GM18868 (cell line): ENCODE results near the gene CD151.

Experiments
- ATAC-seq: cut with Tn5 transposase; IDR thresholded peaks from one replicate; pipeline ENCODE4 v1.9.1; 2021; ENCODE audit warnings: mild to moderate bottlenecking, moderate library complexity; ENCODE audit not compliant: unreplicated experiment

Gene CD151

DNA sequence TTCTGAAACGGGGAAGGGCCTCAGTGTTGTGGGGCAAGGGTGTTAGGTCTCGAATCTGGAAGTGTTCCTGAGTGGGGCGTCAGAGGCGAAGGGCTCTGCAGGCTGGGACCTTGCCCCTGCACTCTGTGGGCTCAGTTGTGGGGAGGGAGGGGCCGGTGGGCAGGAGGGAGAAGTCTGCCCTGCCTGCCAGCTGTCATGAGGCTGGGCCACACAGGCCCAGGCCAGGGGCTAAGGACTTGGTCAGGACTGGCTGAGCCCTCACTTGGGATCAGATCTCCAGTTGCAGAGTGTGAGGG, 4.9 kb upstream of the CD151 start, which contains the start of gene CRACR2B:
Gene CRACR2B (plus strand): TSS at position 23 of the 296 bp plus-strand sequence. CDS start 689 bp downstream, outside the sequence.
- no peak for ATAC-seq

DNA sequence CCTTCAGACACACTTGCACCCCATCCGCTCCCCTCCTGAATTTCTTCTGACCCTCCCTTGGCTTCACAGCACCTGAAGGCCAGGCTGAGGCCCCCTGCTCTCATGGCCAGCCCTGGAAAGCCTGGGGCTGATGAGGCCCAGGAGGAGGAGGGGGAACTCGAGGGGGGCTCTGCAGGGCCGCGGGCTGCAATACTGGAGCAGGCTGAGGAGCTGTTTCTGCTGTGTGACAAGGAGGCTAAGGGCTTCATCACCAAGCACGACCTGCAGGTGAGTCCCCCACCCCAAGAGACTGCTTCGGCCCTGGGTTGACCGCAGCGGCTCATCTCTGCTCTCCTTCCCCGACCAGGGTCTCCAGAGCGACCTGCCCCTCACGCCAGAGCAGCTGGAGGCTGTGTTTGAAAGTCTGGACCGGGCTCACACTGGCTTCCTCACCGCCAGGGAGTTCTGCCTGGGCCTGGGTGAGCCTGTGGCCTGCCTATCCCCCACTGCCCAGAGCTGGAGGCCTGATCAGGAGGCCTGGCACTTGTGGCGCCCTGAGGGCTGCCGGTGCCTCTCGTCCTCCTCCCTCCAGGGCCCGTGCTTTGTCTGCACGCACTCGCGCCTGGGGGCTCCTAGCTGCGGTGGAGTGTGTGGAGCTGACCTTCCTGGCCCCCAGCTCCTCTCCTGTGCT, 4.1 kb upstream of the CD151 start:
- ATAC-seq = no peak

DNA sequence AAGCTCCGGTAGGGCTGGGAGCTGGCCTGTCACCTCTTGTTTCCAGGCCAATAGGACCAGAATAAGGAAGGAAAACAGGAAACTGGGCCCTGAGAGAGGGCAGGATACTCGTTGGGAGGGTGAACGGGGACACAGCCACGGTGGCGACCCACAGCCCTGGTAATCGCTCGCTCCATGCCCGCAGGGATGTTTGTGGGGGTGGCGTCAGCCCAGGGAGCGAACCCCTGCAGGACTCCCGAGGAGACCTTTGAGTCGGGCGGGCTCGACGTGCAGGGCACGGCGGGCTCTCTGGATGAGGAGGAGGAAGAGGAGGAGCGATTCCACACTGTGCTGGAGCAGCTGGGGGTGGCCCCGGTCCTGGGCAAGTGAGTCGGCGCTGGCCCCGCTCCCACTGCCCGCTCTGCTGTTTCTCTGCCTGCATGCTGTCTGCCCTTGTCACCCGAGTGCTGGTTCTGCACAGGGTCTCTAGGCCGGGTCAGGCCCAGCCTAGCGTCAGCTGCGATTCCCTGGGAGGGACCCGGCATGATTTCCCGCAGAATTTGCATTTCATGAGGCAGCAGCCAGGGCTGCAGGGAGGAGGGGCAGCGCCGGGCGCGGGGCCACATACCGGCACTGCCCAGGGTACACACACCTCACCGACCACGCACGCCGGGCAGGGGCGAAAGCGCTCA, 3.4 kb upstream of the CD151 start:
- no peak for ATAC-seq

DNA sequence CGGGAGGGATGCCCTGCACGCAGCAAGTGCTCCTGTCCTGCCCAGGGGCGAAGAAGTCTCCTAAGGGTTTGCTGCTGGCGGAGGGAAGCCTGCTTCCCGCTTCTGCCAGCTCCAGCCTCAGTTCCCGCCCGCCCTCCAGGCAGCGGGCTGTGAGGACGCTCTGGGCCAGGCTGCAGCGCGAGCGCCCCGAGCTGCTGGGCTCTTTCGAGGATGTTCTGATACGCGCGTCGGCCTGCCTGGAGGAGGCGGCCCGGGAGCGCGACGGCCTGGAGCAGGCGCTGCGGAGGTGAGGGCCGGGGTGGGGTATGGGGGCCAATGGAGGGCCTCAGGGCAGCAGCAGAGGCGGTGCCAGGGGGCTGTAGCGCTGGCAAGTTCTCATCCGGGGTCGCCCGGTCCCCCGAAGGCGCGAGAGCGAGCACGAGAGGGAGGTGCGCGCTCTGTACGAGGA, 2.9 kb upstream of the CD151 start:
- ATAC-seq = no peak

DNA sequence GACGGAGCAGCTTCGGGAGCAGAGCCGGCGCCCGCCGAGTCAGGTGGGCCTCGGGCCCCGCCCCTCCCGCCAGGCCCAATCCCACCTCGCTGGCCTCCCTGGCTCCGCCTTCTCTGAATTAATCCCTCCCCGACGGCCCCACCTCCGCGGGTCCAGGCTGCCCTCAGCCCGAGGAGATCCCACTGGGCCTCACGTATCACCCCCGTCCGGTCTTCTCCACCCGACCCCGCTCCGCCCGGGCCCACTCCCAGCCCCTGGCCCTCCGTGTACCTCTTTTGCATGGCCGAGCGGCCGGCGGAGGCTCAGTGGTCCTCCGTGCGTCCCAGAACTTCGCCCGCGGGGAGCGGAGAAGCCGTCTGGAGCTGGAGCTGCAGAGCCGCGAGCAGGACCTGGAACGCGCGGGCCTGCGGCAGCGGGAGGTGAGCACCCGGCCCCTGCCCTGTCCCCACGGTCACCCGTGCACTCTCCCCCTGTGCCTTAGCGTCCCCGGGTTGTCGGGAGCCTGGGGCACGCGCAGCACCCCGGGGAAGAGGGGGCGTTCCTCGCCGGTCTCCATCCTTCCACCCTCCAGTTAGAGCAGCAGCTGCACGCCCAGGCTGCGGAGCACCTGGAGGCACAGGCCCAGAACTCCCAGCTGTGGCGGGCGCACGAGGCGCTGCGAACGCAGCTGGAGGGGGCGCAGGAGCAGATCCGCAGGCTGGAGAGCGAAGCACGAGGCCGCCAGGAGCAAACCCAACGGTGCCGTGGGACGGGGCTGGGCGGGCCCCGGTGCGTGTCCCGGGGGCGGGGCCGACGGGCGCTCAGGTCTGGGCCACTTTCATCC, 2.2 kb upstream of the CD151 start:
- ATAC-seq = no peak

DNA sequence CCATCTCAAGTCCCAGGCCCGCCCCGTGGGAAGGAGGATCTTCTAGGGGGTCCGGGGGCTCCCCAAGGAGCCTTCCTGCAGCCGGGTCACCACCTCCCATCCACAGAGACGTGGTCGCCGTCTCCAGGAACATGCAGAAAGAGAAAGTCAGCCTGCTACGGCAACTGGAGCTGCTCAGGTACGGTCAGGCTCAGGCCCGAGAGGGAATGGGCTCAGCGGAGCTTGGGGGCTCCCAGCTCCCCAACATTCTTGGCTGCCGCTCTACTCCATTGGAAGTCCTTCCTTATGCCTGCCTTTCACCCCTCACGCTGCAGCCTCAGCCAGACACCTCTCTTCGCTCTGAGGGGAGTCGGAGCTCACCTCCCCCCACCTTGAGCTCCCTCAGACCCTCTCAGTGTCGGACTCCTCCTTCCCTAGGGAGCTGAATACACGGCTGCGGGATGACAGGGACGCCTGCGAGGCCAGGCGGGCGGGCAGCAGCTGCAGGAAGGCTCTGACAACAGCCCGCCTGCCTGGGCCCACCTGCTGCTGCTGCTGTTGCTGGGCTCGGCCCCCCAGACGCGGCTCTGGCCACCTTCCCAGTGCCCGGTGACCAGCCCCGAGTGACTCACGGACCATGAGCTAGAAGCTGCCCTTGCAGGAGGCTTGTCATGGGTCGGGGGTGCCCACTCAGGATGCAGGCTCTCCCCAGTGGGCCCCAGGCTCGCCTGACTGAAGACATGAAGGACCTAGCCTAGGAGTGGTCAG, 1.5 kb upstream of the CD151 start:
- no peak for ATAC-seq

DNA sequence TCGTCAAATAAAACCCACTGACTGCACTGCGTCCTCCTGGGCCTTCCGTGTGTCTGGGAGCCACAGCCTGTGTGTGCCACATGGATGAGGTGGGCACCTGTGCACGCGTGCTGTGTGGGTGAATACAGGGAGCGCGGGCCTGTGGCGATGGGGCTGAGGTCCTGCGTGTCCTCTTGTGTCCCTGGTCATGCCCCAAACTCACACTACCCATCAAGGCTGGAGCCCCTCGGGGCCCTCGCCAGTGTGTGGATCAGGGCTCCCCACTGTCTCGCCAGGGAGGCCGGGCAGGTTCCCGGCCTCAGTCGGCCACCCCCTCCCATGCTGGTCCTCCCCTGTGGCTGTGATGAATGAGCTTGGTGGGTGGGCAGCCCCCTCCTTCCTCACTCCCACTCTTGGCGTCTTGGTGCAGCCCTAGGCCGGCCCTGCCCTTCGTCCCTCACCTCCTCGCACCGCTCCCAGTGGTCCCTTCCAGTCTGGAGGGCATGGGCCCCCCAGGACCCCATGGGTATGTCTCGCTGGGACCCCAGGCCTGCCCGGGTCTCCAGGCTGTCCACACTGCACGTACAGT, 707 bp upstream of the CD151 start:
- ATAC-seq = no peak

DNA sequence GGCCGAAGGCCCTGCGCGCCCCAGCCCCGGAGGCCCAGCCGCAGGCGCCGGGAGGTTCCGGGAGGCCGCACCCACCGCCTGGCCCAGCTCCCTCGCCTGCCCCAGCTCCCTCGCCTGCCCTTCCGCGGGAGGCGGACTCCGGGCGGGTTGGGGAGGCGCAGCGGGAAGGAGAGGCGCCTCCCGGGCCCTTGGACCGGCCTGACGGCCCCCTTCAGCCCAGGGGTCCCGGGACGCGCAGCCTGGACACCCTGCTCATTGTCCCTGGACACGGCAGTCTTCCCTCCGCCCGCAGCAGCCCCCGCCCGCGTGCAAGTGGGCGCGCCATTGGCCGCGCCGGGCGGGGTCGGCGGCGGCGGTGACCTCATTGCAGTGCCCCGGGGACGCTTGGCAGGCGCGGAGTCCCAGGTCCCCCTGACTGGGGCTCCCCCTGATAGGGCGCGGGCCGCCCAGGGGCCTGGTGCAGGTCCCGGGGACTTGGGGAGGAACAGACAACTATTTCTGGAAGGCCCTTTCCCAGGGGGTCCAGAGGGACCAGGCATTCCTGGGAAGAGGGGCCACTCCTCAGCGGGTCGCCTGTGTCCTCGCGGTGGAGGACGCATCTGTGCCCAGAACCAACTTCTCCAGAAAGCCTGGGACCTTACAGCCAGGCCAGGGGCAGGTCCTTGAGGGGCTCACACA, 501 bp downstream of the CD151 start:
- ATAC-seq = no peak

DNA sequence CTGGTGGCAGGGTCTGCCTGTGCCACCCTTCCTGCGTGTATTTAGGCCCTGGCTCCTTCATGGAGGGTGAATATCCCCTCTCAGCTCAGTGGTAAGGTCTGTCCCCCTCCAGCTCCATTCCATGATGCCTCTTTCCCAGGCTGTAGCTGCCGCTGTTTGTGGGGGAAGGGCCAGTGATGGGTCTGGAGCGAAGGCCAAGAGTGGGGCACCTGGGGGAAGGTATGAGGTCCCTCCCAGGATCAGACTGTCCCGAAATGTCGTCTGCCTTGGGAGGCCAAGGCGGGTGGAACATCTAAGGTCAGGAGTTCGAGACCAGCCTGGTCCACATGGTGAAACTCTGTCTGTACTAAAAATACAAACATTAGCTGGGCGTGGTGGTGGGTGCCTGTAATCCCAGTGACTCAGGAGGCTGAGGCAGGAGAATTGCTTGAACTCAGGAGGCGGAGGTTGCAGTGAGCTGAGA, 1.1 kb downstream of the CD151 start:
- no peak for ATAC-seq

DNA sequence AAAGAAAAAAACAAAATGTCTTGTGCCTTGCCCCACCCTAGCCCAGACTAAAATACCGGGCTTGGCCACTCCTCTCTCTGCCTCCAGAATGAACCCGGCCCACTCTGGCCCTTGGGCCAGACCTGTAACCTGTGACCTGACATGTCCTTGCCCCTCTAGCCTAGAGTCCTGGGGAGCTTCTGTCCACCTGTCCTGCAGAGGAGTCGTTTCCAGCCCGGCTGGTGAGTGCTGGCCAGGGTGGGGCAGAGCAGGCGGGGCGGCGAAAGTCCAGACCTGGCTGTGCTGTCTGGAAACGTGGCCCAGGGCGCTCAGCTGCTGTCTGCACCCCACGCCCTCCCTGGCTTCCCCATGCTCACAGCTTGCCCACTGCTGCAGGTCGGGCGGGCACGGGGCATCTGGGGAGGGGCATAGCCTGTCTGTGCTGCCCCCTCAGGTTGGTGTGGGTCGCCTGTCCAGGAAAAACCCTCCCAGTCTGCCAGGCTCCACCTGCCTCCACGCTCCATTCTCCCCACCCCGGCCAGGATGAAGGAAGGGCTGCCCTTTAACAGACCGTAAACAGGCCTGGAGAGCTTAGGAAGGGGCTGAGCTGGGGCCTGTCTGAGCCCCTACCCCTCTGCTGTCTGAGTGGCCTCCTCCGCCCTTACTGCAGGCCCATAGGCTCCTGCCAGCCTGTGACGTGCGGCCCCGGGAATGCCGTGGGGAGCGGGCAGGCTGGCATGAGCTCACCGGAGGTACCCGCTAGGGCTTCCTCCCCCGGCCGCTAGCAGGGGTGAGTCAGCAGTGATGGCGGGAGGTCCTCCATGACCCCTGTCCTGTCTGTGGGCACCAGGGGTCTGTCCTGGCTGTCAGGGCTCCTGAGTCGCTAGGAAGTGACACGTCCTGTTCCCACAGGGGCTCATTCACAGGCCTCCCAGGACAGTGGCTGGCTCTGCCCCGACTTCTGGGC, 1.9 kb downstream of the CD151 start:
- ATAC-seq = no peak

DNA sequence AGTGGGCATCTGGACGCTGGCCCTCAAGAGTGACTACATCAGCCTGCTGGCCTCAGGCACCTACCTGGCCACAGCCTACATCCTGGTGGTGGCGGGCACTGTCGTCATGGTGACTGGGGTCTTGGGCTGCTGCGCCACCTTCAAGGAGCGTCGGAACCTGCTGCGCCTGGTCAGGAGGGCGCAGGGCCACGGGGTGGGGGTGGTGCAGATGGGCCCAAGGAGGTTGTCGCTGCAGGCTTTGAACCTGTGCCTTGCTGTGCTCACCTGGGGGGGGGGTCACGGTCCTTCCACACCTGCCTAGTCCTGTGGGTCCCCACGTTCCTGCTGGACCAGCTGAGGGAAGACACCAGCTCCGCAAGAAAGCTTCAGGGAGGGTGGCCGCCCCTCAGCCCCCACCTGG, 3.5 kb downstream of the CD151 start:
- ATAC-seq = no peak

DNA sequence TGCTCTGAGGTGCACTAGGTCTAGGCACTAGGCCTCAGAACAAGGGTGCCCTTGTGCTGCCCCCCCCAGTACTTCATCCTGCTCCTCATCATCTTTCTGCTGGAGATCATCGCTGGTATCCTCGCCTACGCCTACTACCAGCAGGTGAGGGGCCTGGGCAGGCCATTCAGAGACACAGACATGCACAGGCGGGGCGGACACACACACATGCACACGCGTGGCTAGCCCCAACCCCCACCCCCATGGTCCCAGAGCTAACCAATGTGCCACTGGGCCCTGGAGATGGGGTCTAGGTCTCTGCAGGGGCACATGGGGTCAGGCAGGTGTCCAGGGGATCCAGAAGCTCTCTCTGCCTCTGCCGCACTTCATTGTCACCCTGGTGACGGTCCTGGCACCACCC, 3.9 kb downstream of the CD151 start:
- no peak for ATAC-seq

DNA sequence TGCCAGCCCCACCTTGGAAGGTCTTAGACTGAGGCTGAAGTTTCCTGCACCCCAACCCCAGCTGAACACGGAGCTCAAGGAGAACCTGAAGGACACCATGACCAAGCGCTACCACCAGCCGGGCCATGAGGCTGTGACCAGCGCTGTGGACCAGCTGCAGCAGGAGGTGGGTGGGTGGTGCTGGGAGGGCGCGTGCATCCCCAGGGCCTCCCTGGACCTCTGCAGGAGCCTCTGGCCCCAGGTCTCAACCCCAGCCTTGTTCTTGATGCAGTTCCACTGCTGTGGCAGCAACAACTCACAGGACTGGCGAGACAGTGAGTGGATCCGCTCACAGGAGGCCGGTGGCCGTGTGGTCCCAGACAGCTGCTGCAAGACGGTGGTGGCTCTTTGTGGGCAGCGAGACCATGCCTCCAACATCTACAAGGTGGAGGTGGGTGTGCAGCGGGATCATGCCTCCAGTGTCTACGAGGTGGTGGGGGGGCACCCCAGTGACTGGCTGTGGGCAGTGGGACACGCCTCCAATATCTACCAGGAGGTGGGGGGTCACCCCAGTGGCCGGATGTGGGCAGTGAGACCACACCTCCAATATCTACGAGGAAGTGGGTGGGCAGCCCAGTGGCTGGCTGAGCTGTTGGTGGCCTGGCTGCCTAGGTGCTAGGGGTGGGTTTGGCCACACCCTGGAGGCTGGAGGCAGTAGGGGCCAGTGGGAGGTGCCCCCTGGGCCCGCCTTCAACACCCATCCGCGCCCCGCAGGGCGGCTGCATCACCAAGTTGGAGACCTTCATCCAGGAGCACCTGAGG, 4.6 kb downstream of the CD151 start:
- no peak for ATAC-seq

DNA sequence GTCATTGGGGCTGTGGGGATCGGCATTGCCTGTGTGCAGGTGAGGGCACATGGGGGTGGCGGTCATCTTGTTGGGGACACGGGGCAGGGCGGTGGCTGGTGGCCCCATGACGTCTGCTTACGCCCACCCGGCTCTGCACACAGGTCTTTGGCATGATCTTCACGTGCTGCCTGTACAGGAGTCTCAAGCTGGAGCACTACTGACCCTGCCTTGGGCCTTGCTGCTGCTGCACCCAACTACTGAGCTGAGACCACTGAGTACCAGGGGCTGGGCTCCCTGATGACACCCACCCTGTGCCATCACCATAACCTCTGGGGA, 5.2 kb downstream of the CD151 start:
- ATAC-seq = no peak

DNA sequence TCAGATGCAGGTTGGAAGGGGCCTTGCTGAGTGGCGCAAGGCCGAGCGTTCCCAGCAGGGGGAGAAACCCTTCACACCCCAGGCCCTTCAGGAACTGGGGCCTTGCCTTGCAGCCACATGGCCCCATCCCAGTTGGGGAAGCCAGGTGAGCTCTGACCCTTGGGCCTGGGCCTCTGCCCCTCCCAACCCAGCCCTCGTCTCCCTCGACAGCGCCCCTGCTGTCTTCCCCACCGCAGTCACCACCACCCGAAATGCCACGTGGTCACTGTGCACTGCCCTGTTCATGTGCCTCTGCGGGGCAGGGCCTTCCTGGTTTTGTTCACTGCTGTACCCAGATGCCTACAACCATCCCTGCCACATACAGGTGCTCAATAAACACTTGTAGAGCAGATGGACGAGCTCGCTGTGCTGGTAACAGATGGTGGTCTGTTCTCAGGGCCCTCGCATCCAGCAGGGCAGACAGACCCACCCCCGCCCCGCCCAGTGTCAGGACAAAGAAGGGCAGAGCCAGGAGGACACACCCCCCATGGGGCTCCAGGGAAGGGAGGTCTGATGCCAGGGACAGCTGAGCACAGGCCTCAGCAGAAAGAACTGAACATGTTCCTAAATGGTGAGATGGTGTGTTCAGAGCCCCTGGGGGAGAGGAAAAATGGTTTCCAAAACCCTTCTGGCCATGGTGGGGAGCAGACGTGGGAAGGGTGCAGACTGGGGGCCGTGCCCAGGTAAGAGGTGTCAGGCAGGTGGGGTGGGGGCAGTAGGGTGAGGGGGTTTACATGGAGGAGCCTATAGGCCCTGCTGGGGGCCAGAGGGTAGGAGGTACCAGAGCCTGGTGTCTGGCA, 5.9 kb downstream of the CD151 start:
- no peak for ATAC-seq

DNA sequence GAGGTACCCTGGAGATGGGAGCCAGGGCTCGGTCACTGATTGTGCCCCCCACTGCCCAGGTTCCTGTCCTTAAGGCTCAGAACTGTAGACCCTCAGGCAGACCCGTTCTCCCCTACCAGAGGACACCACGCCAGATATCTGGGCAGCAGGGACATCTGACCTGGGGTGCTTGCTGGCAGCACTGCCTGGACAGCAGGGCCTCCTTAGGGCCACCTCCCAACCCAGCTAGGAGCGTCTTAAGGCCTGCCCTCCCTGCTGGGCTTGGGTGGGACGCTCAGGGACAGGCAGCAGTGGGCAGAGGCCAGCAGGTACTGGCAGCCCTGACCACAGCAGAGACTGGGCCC, 6.5 kb downstream of the CD151 start:
- ATAC-seq = no peak

DNA sequence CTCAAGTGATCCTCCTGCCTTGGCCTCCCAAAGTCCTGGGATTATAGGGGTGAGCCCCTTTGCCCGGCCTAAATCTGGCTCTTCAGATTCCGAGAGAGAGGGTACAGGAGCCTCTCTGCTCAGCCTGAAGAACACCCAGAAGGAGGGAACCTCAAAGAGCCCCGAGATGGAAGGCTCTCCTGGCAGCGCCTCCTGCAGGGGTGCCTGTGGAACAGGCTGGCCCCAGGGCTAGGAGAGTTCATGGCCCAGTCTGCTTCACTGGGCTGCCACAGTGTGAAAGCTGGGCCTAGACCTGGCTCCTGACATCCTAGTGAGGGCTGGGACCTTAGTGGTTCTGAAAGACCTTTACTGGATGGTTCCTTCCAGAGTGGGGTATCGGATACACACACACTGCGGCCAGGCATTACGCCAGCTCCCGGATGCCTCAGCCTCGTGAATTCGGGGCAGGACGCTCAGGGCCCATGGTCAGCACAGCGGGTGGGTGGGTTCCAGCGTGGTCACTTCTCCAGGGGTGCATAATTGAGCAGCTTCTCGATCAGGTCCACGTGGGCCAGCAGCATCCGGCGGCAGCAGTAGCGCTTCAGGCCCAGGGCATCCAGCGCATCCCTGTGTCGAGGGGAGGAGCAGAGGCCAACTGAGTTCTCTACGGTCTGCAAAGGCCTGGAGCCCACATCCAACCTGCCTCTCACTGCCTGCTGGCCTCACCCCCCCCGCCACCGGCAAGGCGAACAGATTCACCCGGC, 7.3 kb downstream of the CD151 start:
- ATAC-seq = no peak
